Caco-2 (cell line): ENCODE results near the gene PARP12. TPM values are rescaled to one million over a fixed set of nuclear protein-coding genes. Genes with fewer than 3 reads are reported as not detected.
"Not testable (repeated sequence)": the region's sequence is repeated elsewhere in the genome, so short reads cannot be mapped to it uniquely, and the experiment has no call there.

ENCODE experiments used
- Bru-seq: library from RNA; stranded (reverse); fragments of 400-500 nt; gene quantifications from one replicate; lab custom pipeline; 2021; lab: Mats Ljungman, UMichigan
- BruChase-seq, 2 experiments: library from RNA; stranded (reverse); fragments of 400-500 nt; gene quantifications; one replicate each; lab custom pipeline; 2021; lab: Mats Ljungman, UMichigan
- BruUV-seq: library from RNA; stranded (reverse); fragments of 400-500 nt; replicated peaks from 2 replicates; lab custom pipeline; 2021; lab: Mats Ljungman, UMichigan
- CTCF ChIA-PET: fragments of 300-600 bp; sonication (Branson Sonifier 250); formaldehyde crosslinking; loops from one replicate; lab custom pipeline; 2022; ENCODE audit warnings: antibody characterized with exemption; lab: Charles Lee
- POLR2A ChIA-PET: fragments of 300-600 bp; sonication (Branson Sonifier 250); formaldehyde crosslinking; loops from one replicate; lab custom pipeline; 2022; ENCODE audit warnings: antibody characterized with exemption; lab: Charles Lee
- DNase-seq, 2 experiments: peaks; one replicate each; pipeline versions ENCODE4 v3.0.0 to v3.0.0-alpha.2; 2020 to 2022
- H3K27me3 ChIP-seq: replicated peaks from 2 replicates; pipeline ENCODE4 v1.6.0; 2011; ENCODE audit warnings: low read length; ENCODE audit not compliant: control insufficient read depth, insufficient read depth
- H3K36me3 ChIP-seq: 2 replicates; pipeline ENCODE4 v1.5.1; 2011; ENCODE audit warnings: low read length; ENCODE audit not compliant: control insufficient read depth, insufficient read depth
- H3K4me1 ChIP-seq: fragments of 250-450 bp; sonication (Bioruptor Pico); 2 replicates; pipeline ENCODE4 v1.5.1; 2020; ENCODE audit warnings: mild to moderate bottlenecking
- H3K4me3 ChIP-seq: 2 replicates; pipeline ENCODE4 v1.5.1; 2011; ENCODE audit warnings: low read depth, mild to moderate bottlenecking, control low read depth, low read length
- H3K9me3 ChIP-seq: fragments of 250-450 bp; sonication (Bioruptor Pico); 2 replicates; pipeline ENCODE4 v1.5.1; 2020; ENCODE audit warnings: mild to moderate bottlenecking, moderate library complexity
- H3K27ac Mint-ChIP-seq: one replicate; pipeline ENCODE4 v1.8.0; 2022; ENCODE audit warnings: mixed read lengths; ENCODE audit not compliant: unreplicated experiment
- H3K27me3 Mint-ChIP-seq: one replicate; pipeline ENCODE4 v1.8.0; 2022; ENCODE audit warnings: mixed read lengths; ENCODE audit not compliant: insufficient read depth, unreplicated experiment
- H3K36me3 Mint-ChIP-seq: one replicate; pipeline ENCODE4 v1.8.0; 2022; ENCODE audit warnings: mild to moderate bottlenecking, mixed read lengths; ENCODE audit not compliant: insufficient read depth, unreplicated experiment
- H3K4me1 Mint-ChIP-seq: one replicate; pipeline ENCODE4 v1.8.0; 2022; ENCODE audit warnings: low read depth, mixed read lengths; ENCODE audit not compliant: unreplicated experiment
- H3K4me3 Mint-ChIP-seq: one replicate; pipeline ENCODE4 v1.8.0; 2022; ENCODE audit warnings: mild to moderate bottlenecking, moderate library complexity, mixed read lengths; ENCODE audit not compliant: unreplicated experiment
- H3K9me3 Mint-ChIP-seq: one replicate; pipeline ENCODE4 v1.8.0; 2022; ENCODE audit warnings: mixed read lengths; ENCODE audit not compliant: unreplicated experiment
- CTCF ChIP-seq, 2 experiments: fragments of 200-600 bp in 1 of 2; IDR thresholded peaks; 1 replicate in 1 of 2; 2 replicates in 1 of 2; pipeline versions ENCODE4 v1.5.1 to v1.8.0; 2011 to 2022; ENCODE audit warnings: antibody characterized with exemption in 1 of 2, control low read depth in 1 of 2, inconsistent platforms in 1 of 2, low read depth in 1 of 2, low read length in 1 of 2, mild to moderate bottlenecking in 1 of 2, moderate library complexity in 1 of 2; ENCODE audit not compliant: insufficient read depth in 1 of 2, severe bottlenecking in 1 of 2, unreplicated experiment in 1 of 2
- intact Hi-C: fragments of 100-400 bp; cut with micrococcal nuclease; formaldehyde crosslinking; loops from one replicate; pipeline ENCODE4 v1.10.0; 2022; ENCODE audit not compliant: unreplicated experiment
- long read RNA-seq: library from polyadenylated mRNA; stranded (forward); transcript quantifications from one replicate; pipeline ENCODE4 v2.0.0, GENCODE V29; 2022
- total RNA-seq: library from RNA; stranded (reverse); gene quantifications from 2 replicates; pipeline ENCODE4 v1.2.3, GENCODE V29; 2022

The PARP12 gene
- total RNA-seq = 20.2 and 23.7 TPM in 2 replicates
- percentile 68 among the genes with signal in this experiment for Bru-seq, nascent RNA
- percentile 74 among the genes with signal in this experiment for BruChase-seq, experiment 1, labeled RNA remaining after a 2-hour chase
- percentile 62 among the genes with signal in this experiment for BruChase-seq, experiment 2, labeled RNA remaining after a 6-hour chase
- long read RNA-seq, transcript PARP12-201 (12 exons, 3,796 nt) = major isoform, 10 of 15 reads
- long read RNA-seq, partial matches to known transcripts = 2 of 15 reads
- long read RNA-seq, other reads (novel, unspliced or antisense) = 3 of 15 reads

- Mint-ChIP-seq H3K27me3 (no peaks in the 10 kb centered on the region), H3K9me3 (peaks cover 25% of the 10 kb centered on the region), H3K4me1 (peaks cover 15% of the 10 kb centered on the region), H3K4me3 (peak within 1 kb of the TSS; percentile 70), H3K27ac (no peak within 1 kb of the TSS), H3K36me3 (peaks cover 6% of the 10 kb centered on the region)
- H3K9me3 ChIP-seq = peaks cover 19% of the 10 kb centered on the region
- BruUV-seq = no TSS peak
- H3K27me3 ChIP-seq = no peaks in the 10 kb centered on the region
- H3K36me3 ChIP-seq = no peaks in the 10 kb centered on the region
- DNase-seq = peak; percentile 86 to 90
- ChIA-PET POLR2A (interaction anchor here (0.6 kb wide), 1 partner anchor 760 kb away, joined by 3 read pairs; no protein-coding TSS in a partner anchor), CTCF (interaction anchor here (0.6 kb wide), 1 partner anchor 214 kb away, joined by 3 read pairs; no protein-coding TSS in a partner anchor)
- intact Hi-C loops = loop anchor here (1.0 kb wide), 1 partner anchor 13 kb away; no protein-coding TSS in a partner anchor
- peak within 1 kb of the TSS; percentile 69 for H3K4me3 ChIP-seq
- TF ChIP-seq CTCF (IDR thresholded peaks at IDR 0.05; ENCODE audit: insufficient read depth in 1 of 2, low read depth in 1 of 2, low read length in 1 of 2, severe bottlenecking in 1 of 2, unreplicated experiment in 1 of 2) = no peak
- H3K4me1 ChIP-seq = no peaks in the 10 kb centered on the region
Measured at GRCh38 chr7:140062528-140063299, at the start of gene PARP12. Gene PARP12, minus strand, starts transcription at chr7:140062951. Its CDS starts 104 bp downstream, at chr7:140062847.

GRCh38 chr7:140108777-140109176 is 46.0 kb upstream of the PARP12 start:
- H3K4me1 Mint-ChIP-seq, H3K27me3 ChIP-seq, H3K9me3 Mint-ChIP-seq, H3K36me3 ChIP-seq, H3K4me3 ChIP-seq, H3K9me3 ChIP-seq, H3K27ac Mint-ChIP-seq, DNase-seq, H3K4me3 Mint-ChIP-seq, CTCF ChIA-PET, POLR2A ChIA-PET, intact Hi-C loops, BruUV-seq, H3K27me3 Mint-ChIP-seq, H3K4me1 ChIP-seq, H3K36me3 Mint-ChIP-seq: not testable (repeated sequence)

GRCh38 chr7:140096459-140096858 is 33.7 kb upstream of the PARP12 start:
- Mint-ChIP-seq H3K27me3 (no peaks in the 10 kb centered on the region), H3K36me3 (peaks cover 6% of the 10 kb centered on the region), H3K27ac (no peak overlapping the region), H3K9me3 (no peaks in the 10 kb centered on the region), H3K4me1 (no peaks in the 10 kb centered on the region), H3K4me3 (no peak overlapping the region)
- Histone ChIP-seq H3K27me3 (no peaks in the 10 kb centered on the region), H3K9me3 (no peaks in the 10 kb centered on the region), H3K4me1 (no peaks in the 10 kb centered on the region), H3K36me3 (no peaks in the 10 kb centered on the region; the same call in 1 of the 2 replicates), H3K4me3 (no peak overlapping the region)
- ChIA-PET POLR2A (no interaction called here), CTCF (no interaction called here)
- intact Hi-C loops = no loop called here
- TF ChIP-seq CTCF (IDR thresholded peaks at IDR 0.05; ENCODE audit: insufficient read depth in 1 of 2, low read depth in 1 of 2, low read length in 1 of 2, severe bottlenecking in 1 of 2, unreplicated experiment in 1 of 2) = no peak
- no peak for DNase-seq
- no TSS peak for BruUV-seq
